Transverse colon (tissue), 3 donors: ENCODE measurements around the gene LRP5.

Experiments
- CTCF ChIP-seq, 5 experiments: fragments of 200-600 bp in 3 of 5; fragments of 450-650 bp in 2 of 5; sonication (generic) in 3 of 5; IDR thresholded peaks; 1 replicate in 2 of 5; 2 replicates in 3 of 5; pipeline ENCODE4 v1.5.1; 2016 to 2017; ENCODE audit warnings: antibody characterized with exemption in 5 of 5, inconsistent platforms in 3 of 5, mild to moderate bottlenecking in 2 of 5, moderate library complexity in 1 of 5
- EP300 ChIP-seq: sonication (generic); formaldehyde crosslinking; IDR thresholded peaks from one replicate; pipeline ENCODE4 v1.6.1; 2017; ENCODE audit warnings: antibody characterized with exemption, low read depth
- POLR2A ChIP-seq: fragments of 450-650 bp; IDR thresholded peaks from one replicate; pipeline ENCODE4 v1.6.1; 2016; ENCODE audit warnings: antibody characterized with exemption, mild to moderate bottlenecking, moderate library complexity

- TF ChIP-seq CTCF (IDR thresholded peaks at IDR 0.05), result no peak
- no peak for TF ChIP-seq POLR2A
- no peak for TF ChIP-seq EP300
These were observed 106.3 kb downstream of the LRP5 start for GRCh38 chr11:68418648-68419047.
